ENCODE results near the gene ZNRF3.

- TF ChIP-seq CTCF (IDR thresholded peaks at IDR 0.05) (no peak), POLR2A (IDR thresholded peaks at IDR 0.05) (no peak)
Observed at GRCh38 chr22:29061773-29062172, 178.4 kb downstream of the ZNRF3 start, which contains the start of gene C22orf31.
